LNCaP clone FGC (cell line): Measurements from ENCODE around the gene P4HA2.
A peak's percentile ranks its signal among the peaks of the same experiment; 100 is the strongest.

Source experiments
- DNase-seq: peaks from one replicate; pipeline ENCODE4 v3.0.0-alpha.2; 2011; ENCODE audit warnings: low read depth
- H3K4me3 ChIP-seq: 2 replicates; pipeline ENCODE4 v1.5.1; 2011; ENCODE audit warnings: mild to moderate bottlenecking, low read depth, low read length, control low read depth
- TF ChIP-seq, protein P1 (sequence below): IDR thresholded peaks from 2 replicates; pipeline ENCODE4 v1.5.1; 2012; ENCODE audit warnings: mild to moderate bottlenecking; ENCODE audit not compliant: control insufficient read depth, insufficient read depth; ENCODE audit errors: extremely low read depth

The P4HA2 gene

GRCh38 chr5:132267166-132267739 is 39.6 kb upstream of the P4HA2 start:
- TF ChIP-seq, protein P1, sequence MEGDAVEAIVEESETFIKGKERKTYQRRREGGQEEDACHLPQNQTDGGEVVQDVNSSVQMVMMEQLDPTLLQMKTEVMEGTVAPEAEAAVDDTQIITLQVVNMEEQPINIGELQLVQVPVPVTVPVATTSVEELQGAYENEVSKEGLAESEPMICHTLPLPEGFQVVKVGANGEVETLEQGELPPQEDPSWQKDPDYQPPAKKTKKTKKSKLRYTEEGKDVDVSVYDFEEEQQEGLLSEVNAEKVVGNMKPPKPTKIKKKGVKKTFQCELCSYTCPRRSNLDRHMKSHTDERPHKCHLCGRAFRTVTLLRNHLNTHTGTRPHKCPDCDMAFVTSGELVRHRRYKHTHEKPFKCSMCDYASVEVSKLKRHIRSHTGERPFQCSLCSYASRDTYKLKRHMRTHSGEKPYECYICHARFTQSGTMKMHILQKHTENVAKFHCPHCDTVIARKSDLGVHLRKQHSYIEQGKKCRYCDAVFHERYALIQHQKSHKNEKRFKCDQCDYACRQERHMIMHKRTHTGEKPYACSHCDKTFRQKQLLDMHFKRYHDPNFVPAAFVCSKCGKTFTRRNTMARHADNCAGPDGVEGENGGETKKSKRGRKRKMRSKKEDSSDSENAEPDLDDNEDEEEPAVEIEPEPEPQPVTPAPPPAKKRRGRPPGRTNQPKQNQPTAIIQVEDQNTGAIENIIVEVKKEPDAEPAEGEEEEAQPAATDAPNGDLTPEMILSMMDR, result no peak
- H3K4me3 ChIP-seq, result no peak overlapping the region

GRCh38 chr5:132266836-132267160 is 39.1 kb upstream of the P4HA2 start:
- DNase-seq, result no peak
- H3K4me3 ChIP-seq, result no peak overlapping the region
- TF ChIP-seq, protein P1, result no peak

More at GRCh38 chr5:132267166-132267739, 39.6 kb upstream of the P4HA2 start:
- no peak for DNase-seq

DNA sequence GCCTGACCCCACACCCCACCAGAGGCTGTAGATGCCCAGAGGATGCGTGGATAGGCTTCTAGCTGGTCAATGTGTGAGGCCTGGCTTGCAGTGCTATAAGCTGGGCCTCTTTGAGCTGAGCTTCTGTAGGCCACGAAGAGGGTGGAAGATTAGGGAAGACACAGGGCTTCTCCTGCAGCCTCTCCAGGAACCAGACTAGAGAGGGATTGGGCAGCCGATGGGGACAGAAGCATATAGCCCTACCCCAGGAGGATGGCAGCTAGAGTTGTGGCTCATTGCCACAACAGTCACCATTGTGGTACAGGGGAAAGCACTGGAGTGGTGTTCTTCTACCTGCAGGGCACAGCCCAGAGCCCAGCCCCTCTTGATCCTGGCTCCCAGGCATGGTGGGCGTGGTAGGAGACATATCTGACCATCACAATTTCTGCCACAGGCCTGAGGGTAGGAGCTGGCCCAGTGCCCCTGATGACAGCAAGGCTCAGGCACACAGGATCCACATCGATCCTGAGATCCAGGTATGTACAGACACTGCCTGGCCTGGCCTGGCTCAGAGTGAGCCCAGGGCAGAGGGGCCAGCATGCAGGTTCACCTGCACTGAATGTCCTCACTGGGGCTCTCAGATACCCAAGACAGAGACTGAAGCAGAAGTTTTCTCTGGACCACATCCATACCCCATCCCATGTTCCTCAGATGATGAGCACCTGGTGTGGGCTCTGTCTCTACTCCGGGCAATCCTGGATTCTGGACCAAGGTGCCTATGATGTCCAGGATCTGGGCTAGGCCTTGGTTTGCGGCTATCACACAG is 38.6 kb upstream of the P4HA2 start:
- no peak for DNase-seq
- TF ChIP-seq, protein P1, result no peak
- H3K4me3 ChIP-seq, result no peak overlapping the region

DNA sequence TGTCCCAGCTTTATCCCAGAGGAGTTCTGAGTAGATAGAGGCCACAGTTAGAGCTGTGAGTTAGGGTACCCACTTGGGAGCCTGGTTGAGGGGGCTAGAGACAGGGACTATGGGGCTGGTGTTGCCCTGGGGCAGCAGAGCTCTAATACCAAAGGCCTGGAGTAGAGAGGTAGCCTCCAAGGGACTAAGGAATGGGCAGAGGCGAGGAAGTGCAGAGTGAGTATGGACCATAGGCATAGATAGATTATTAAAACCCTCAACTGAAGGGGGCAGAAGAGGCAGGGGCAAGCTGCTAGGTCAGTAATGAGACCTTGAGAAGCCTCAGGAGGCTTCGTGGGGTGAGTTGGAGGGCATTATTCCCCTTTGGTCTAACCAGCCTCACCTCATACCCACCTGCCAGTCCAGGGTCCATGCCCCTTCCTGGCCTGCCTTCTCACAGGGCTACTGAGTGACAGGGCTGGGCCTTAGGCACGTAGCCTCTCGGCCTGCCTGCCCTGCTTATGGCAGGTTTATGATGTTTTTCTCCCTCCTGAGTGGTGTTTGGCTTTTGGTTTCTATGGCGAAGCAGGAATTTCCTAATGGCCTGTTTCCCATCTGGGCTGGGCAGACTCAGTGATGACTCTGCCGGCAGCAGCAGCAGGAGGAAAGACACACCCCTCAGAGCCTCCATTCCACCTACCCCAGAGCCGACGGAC is 37.8 kb upstream of the P4HA2 start:
- no peak overlapping the region for H3K4me3 ChIP-seq
- TF ChIP-seq, protein P1, result 0 out of 2 replicates have a peak, but pooled peaks have one; percentile 3
- DNase-seq, result peak; percentile 19

GRCh38 chr5:132264546-132265335 is 37.1 kb upstream of the P4HA2 start:
- no peak overlapping the region for H3K4me3 ChIP-seq
- DNase-seq, result no peak
- TF ChIP-seq, protein P1, result no peak

DNA sequence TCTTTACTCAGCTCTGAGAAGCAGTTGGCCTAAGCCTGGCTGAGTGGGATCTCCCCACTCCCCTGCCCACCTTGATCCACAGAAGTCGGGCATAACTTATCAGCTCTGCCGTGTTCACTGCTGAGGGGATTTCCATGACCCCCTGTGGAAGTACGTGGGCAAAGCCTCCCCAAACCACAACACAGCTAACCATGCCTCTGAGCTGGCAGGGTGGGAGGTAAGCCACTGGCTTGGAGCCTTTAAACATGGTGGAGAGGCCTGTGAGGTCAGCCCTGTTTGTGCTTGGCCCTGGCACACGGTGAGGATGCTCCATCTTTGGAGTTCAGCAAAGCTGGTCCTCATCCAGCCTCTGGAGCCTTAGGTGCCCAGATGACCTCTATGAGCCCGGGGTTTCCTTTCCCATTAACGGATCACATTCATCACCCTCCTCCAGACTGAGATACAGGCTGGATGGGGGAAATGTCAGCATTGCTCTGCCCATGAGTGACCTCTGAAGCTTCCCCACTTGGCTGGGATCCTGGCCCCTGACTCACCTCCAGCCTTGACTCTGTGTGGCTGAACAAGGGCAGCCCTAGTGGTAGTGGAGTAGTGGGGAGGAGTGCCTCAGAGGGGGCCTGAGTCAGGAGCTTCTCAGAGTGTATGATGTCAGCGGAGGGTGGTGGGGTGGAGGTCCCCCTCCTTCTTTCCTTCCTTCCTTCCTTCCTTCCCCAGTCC is 36.1 kb upstream of the P4HA2 start:
- no peak overlapping the region for H3K4me3 ChIP-seq
- TF ChIP-seq, protein P1, result no peak
- no peak for DNase-seq
